GM23248 (cell line): ENCODE results near the gene CCDC50. TPM values are rescaled to one million over a fixed set of nuclear protein-coding genes. Genes with fewer than 3 reads are reported as not detected.

Experiments
- DNase-seq: peaks from one replicate; pipeline ENCODE4 v3.0.0-alpha.2; 2015
- H2AFZ ChIP-seq: fragments of 200-600 bp; sonication (generic); 2 replicates; pipeline ENCODE4 v1.6.1; 2016; ENCODE audit warnings: antibody characterized with exemption
- H3F3A ChIP-seq: fragments of 200-600 bp; sonication (generic); 2 replicates; pipeline ENCODE4 v1.6.1; 2016; ENCODE audit warnings: mild to moderate bottlenecking, antibody characterized with exemption, mixed run types; ENCODE audit not compliant: insufficient read depth
- H3K27ac ChIP-seq: fragments of 200-600 bp; sonication (generic); 2 replicates; pipeline ENCODE4 v1.5.1; 2016; ENCODE audit warnings: mild to moderate bottlenecking
- H3K27me3 ChIP-seq: fragments of 200-600 bp; sonication (generic); replicated peaks from 2 replicates; pipeline ENCODE4 v1.6.1; 2016; ENCODE audit warnings: mild to moderate bottlenecking; ENCODE audit not compliant: insufficient read depth
- H3K36me3 ChIP-seq: fragments of 200-600 bp; sonication (generic); 2 replicates; pipeline ENCODE4 v1.6.1; 2016; ENCODE audit warnings: low read depth, mild to moderate bottlenecking
- H3K4me1 ChIP-seq: fragments of 200-600 bp; sonication (generic); 2 replicates; pipeline ENCODE4 v1.6.1; 2016; ENCODE audit warnings: mild to moderate bottlenecking; ENCODE audit not compliant: insufficient read depth
- H3K4me2 ChIP-seq: fragments of 200-600 bp; sonication (generic); one replicate; pipeline ENCODE4 v1.6.1; 2016; ENCODE audit warnings: mild to moderate bottlenecking; ENCODE audit not compliant: unreplicated experiment
- H3K4me3 ChIP-seq: fragments of 200-600 bp; sonication (generic); 2 replicates; pipeline ENCODE4 v1.5.1; 2016; ENCODE audit warnings: mild to moderate bottlenecking
- H3K79me2 ChIP-seq: fragments of 200-600 bp; sonication (generic); 2 replicates; pipeline ENCODE4 v1.6.1; 2016; ENCODE audit warnings: mild to moderate bottlenecking; ENCODE audit not compliant: insufficient read depth
- H3K9ac ChIP-seq: fragments of 200-600 bp; sonication (generic); 2 replicates; pipeline ENCODE4 v1.6.1; 2016; ENCODE audit warnings: mild to moderate bottlenecking
- H3K9me2 ChIP-seq: fragments of 200-600 bp; sonication (generic); 2 replicates; pipeline ENCODE4 v1.6.1; 2016; ENCODE audit warnings: mixed run types, mild to moderate bottlenecking, moderate library complexity; ENCODE audit not compliant: insufficient read depth
- H3K9me3 ChIP-seq: fragments of 200-600 bp; sonication (generic); one replicate; pipeline ENCODE4 v1.6.1; 2017; ENCODE audit warnings: low read depth
- H4K20me1 ChIP-seq: fragments of 200-600 bp; sonication (generic); 2 replicates; pipeline ENCODE4 v1.6.0; 2016; ENCODE audit not compliant: insufficient read depth
- EZH2 ChIP-seq: fragments of 200-600 bp; sonication (generic); IDR thresholded peaks from 2 replicates; pipeline ENCODE4 v1.6.1; 2018; ENCODE audit warnings: antibody characterized with exemption, mild to moderate bottlenecking; ENCODE audit not compliant: insufficient read depth, poor library complexity, severe bottlenecking
- EZH2phosphoT487 ChIP-seq: fragments of 200-600 bp; sonication (generic); IDR thresholded peaks from 2 replicates; pipeline ENCODE4 v1.6.1; 2018; ENCODE audit warnings: antibody characterized with exemption, moderate library complexity, mild to moderate bottlenecking, low read depth; ENCODE audit not compliant: insufficient read depth
- WGBS, 2 experiments: methylation state at CpG; one replicate each; pipeline ENCODE4 v1.1.6; 2015 to 2017; ENCODE audit warnings: low lambda C conversion rate in 2 of 2, low coverage in 1 of 2; ENCODE audit errors: missing lambda C conversion rate in 2 of 2; 5-methylcytosine and 5-hydroxymethylcytosine counted together
- in situ Hi-C: fragments of 300-500 bp; cut with MboI; formaldehyde crosslinking; loops from 2 replicates; pipeline ENCODE4 v1.15.0; 2020
- polyA plus RNA-seq: library from polyadenylated mRNA; unstranded; fragments of >200 nt; fragmentation: Nextera tagmentation; extraction: Ambion mirVana; gene quantifications from 2 replicates; pipeline ENCODE4 v1.2.1, GENCODE V29; 2016
- total RNA-seq: library from RNA; depleted of rRNA; stranded (reverse); fragments of >200 nt; shearing (Covaris generic); gene quantifications from 2 replicates; pipeline ENCODE4 v1.2.3, GENCODE V29; 2014

CCDC50 gene
- total and polyA plus RNA-seq, 2 experiments from 2014 or later = 63.0 to 68.6 TPM

DNA sequence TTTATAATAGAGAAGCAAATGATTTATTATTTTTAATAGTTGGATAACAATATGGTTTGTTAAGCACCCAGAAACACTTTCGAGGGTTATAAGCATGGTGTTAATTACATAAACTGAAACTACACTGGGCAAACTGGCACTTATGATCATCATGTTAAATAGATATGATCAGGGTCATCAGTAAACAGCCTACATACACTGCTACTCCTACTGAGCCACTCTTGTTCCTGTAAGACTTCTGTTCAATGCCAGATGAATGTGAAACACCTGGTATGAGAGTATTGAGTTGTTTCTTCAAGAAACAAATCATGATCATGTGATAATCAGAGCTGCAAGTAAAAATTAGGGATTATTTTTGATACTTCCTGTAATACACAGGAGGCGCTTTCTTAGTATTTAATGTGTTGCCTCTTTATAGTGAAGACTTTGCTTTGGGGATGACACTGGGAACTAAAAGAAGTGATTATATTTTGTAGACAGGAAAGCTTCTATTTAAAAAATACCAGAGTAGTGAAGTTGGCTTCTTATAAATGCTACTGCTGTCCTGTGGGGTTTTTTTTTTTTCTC is 33.4 kb downstream of the CCDC50 start:
- 55 to 57% methylated on average over 2 of the region's 2 CpGs for WGBS, 2 experiments
- Histone ChIP-seq H3K4me1 (peaks cover 12% of the 10 kb centered on the region), H3F3A (peaks cover 12% of the 10 kb centered on the region), H3K79me2 (peaks cover 78% of the 10 kb centered on the region), H3K4me3 (no peak overlapping the region), H3K27me3 (no peaks in the 10 kb centered on the region), H3K36me3 (peaks cover 61% of the 10 kb centered on the region), H3K27ac (no peak overlapping the region), H3K9ac (no peak overlapping the region), H2AFZ (no peak overlapping the region), H3K4me2 (no peak overlapping the region), H4K20me1 (no peaks in the 10 kb centered on the region), H3K9me2 (no peaks in the 10 kb centered on the region), H3K9me3 (no peaks in the 10 kb centered on the region)
- no peak for DNase-seq
- in situ Hi-C loops = no loop called here
- TF ChIP-seq EZH2phosphoT487 (no peak), EZH2 (no peak)

DNA sequence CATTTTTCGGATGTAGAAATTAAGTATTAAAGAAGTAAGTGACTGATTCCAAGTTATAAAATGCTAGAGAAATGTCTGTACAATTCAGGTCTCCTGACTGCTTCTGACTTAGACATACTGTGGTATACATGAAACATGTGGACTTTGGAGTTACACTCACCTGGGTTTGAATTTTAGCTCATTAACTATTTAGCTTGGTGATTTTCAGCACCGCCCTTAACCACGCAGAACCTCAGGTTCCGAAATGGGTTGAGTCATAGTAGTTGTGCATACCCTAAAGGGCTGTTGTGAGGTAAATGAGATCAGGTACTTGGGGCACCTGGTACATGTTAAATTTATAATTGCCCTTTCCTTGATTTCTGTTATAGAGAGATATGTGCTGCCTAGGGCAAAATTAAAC is 34.0 kb downstream of the CCDC50 start:
- WGBS, 2 experiments = 97 to 98% methylated on average over 4 of the region's 4 CpGs

GRCh38 chr3:191366675-191367074 is 37.5 kb downstream of the CCDC50 start:
- no peak overlapping the region for H3K9ac ChIP-seq
- H3K36me3 ChIP-seq = peaks cover 43% of the 10 kb centered on the region
- in situ Hi-C loops = no loop called here
- DNase-seq = peak; percentile 52
- H4K20me1 ChIP-seq = no peaks in the 10 kb centered on the region
- WGBS, 2 experiments = 24 to 25% methylated on average over 2 of the region's 2 CpGs
- H3K4me2 ChIP-seq = no peak overlapping the region
- H3K79me2 ChIP-seq = peaks cover 38% of the 10 kb centered on the region
- 0 out of 2 replicates have a peak overlapping the region, but pooled peaks have one; percentile 4 for H3K27ac ChIP-seq
- H2AFZ ChIP-seq = no peak overlapping the region
- H3K27me3 ChIP-seq = no peaks in the 10 kb centered on the region
- H3K9me2 ChIP-seq = no peaks in the 10 kb centered on the region
- H3K9me3 ChIP-seq = no peaks in the 10 kb centered on the region
- H3F3A ChIP-seq = peaks cover 8% of the 10 kb centered on the region; the same call in 1 of the 2 replicates
- no peak overlapping the region for H3K4me3 ChIP-seq
- H3K4me1 ChIP-seq = peaks cover 16% of the 10 kb centered on the region
- no peak for TF ChIP-seq EZH2phosphoT487

More for the DNA sequence above, 34.0 kb downstream of the CCDC50 start:
- Histone ChIP-seq H3K9me3 (no peaks in the 10 kb centered on the region), H4K20me1 (no peaks in the 10 kb centered on the region), H3K9me2 (no peaks in the 10 kb centered on the region), H3K4me2 (no peak overlapping the region), H3K9ac (no peak overlapping the region), H3K27ac (no peak overlapping the region), H2AFZ (no peak overlapping the region), H3K79me2 (peaks cover 73% of the 10 kb centered on the region), H3K36me3 (peaks cover 56% of the 10 kb centered on the region), H3F3A (peaks cover 6% of the 10 kb centered on the region), H3K4me3 (no peak overlapping the region), H3K4me1 (peaks cover 9% of the 10 kb centered on the region), H3K27me3 (no peaks in the 10 kb centered on the region)
- DNase-seq = no peak
- in situ Hi-C loops = no loop called here
- TF ChIP-seq EZH2 = no peak
- no peak for TF ChIP-seq EZH2phosphoT487

DNA sequence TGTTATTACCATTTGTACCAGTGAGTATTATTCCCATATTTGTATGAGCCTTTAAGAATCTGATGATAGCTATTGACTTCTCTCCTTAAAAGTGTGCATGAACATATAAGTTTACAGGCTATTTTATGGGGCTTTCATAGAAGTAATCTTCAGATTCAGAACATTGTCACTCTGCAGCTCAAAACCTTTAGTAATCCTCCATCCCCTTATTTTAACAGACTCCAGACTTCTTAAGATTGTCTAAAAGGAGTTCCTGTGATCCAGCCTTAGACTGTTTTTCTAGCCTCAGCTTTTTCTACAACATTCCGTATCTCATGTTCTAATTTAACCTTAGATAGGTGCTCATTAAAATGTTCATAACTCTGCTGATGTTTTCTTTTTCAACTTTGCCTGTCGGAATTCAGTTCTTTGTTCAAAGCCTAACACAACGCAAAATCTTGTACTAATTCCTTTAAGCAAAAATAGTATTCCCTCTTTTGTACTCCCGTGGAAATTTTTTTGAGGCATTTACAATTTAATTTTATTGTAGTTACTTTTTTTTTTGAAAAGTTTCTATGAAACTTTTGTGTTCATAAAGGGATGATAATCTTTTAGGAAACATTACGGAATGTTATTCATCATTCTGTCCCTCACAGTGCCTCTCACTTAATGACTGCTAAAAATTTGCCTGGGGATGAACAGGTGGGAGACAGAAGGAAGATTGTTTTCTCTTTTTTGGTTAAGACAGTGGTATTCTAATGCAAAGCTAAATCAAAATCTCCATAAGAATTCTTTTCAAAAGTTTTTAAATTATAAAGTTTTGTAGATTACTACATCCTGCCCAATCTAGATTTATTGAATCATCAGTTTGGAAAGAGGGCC is 39.8 kb downstream of the CCDC50 start:
- Histone ChIP-seq H3K4me2 (no peak overlapping the region), H3F3A (peaks cover 8% of the 10 kb centered on the region; the same call in 1 of the 2 replicates), H3K4me3 (no peak overlapping the region), H2AFZ (no peak overlapping the region), H3K9ac (no peak overlapping the region), H3K9me3 (no peaks in the 10 kb centered on the region), H3K27me3 (no peaks in the 10 kb centered on the region), H3K27ac (no peak overlapping the region), H3K4me1 (peaks cover 28% of the 10 kb centered on the region), H3K9me2 (no peaks in the 10 kb centered on the region), H3K36me3 (peaks cover 26% of the 10 kb centered on the region), H3K79me2 (peaks cover 32% of the 10 kb centered on the region), H4K20me1 (no peaks in the 10 kb centered on the region)
- TF ChIP-seq EZH2 = no peak
- WGBS, 2 experiments = 65 to 68% methylated on average over 5 of the region's 5 CpGs
- in situ Hi-C loops = no loop called here
- no peak for DNase-seq
